Gastrocnemius medialis (tissue), 4 donors: ENCODE results near the gene ASS1. TPM values are rescaled to one million over a fixed set of nuclear protein-coding genes. Genes with fewer than 3 reads are reported as not detected.

ENCODE experiments used
- ATAC-seq, 2 donors: fragments of 150-250 bp; one replicate each; pipeline ENCODE4 v1.9.1; 2016
- DNase-seq, 2 donors: peaks; one replicate each; pipeline ENCODE4 v3.0.0-alpha.2; 2019
- H3K27ac ChIP-seq, 4 donors: fragments of 200-600 bp; sonication (generic); 1 replicate in 1 of 4; 2 replicates in 3 of 4; pipeline ENCODE4 v1.5.1; 2016 to 2018; ENCODE audit warnings: mild to moderate bottlenecking in 2 of 4, moderate library complexity in 1 of 4
- H3K27me3 ChIP-seq, 3 donors: fragments of 200-600 bp; sonication (generic) in 2 of 3; 1 replicate in 1 of 3; 2 replicates in 2 of 3; pipeline versions ENCODE4 v1.5.1 to v1.6.0; 2016 to 2019; ENCODE audit warnings: mild to moderate bottlenecking in 1 of 3, moderate library complexity in 1 of 3
- H3K36me3 ChIP-seq, 2 donors: fragments of 200-600 bp; sonication (generic) in 1 of 2; one replicate each; pipeline ENCODE4 v1.5.1; 2017 to 2018
- H3K4me1 ChIP-seq, 2 donors: fragments of 200-600 bp; sonication (generic) in 1 of 2; one replicate each; pipeline ENCODE4 v1.5.1; 2016 to 2017; ENCODE audit warnings: mild to moderate bottlenecking in 2 of 2
- H3K4me3 ChIP-seq, 4 donors: fragments of 200-600 bp; sonication (generic) in 3 of 4; 1 replicate in 1 of 4; 2 replicates in 3 of 4; pipeline ENCODE4 v1.5.1; 2016 to 2019; ENCODE audit warnings: mild to moderate bottlenecking in 2 of 4
- H3K9me3 ChIP-seq, 3 donors: fragments of 200-600 bp; sonication (generic) in 2 of 3; 1 replicate in 1 of 3; 2 replicates in 2 of 3; pipeline ENCODE4 v1.5.1; 2016 to 2019
- CTCF ChIP-seq, 5 experiments: fragments of 450-650 bp in 3 of 5; fragments of 200-600 bp in 2 of 5; sonication (generic) in 2 of 5; IDR thresholded peaks in 4 of 5; conservative IDR thresholded peaks in 1 of 5; 1 replicate in 4 of 5; 2 replicates in 1 of 5; pipeline ENCODE4 v1.5.1; 2016 to 2019; ENCODE audit warnings: antibody characterized with exemption in 5 of 5, mild to moderate bottlenecking in 3 of 5, moderate library complexity in 3 of 5
- POLR2A ChIP-seq, 2 donors: fragments of 450-650 bp; IDR thresholded peaks; one replicate each; pipeline ENCODE4 v1.6.1; 2017; ENCODE audit warnings: antibody characterized with exemption in 2 of 2, mild to moderate bottlenecking in 2 of 2, moderate library complexity in 2 of 2
- in situ Hi-C, 4 donors: fragments of 200-750 bp; cut with MboI; loops; one replicate each; pipeline versions ENCODE4 v1.15.0 to v1.8.0; 2017; ENCODE audit warnings: low sequenced_read_pairs in 4 of 4
- intact Hi-C: fragments of 100-400 bp; cut with DNase I; formaldehyde crosslinking; loops from one replicate; pipeline ENCODE4 v1.15.1; 2023; ENCODE audit warnings: low total_unique reads
- total RNA-seq, 4 donors: library from RNA; depleted of rRNA; stranded (reverse); fragments of >200 nt; gene quantifications; one replicate each; pipeline versions ENCODE4 v1.1.0 to v1.2.3, GENCODE V29; 2016

Gene ASS1
- total RNA-seq, 4 donors from 2014 or later = 44.5 to 83.4 (median 68.5) TPM

DNA sequence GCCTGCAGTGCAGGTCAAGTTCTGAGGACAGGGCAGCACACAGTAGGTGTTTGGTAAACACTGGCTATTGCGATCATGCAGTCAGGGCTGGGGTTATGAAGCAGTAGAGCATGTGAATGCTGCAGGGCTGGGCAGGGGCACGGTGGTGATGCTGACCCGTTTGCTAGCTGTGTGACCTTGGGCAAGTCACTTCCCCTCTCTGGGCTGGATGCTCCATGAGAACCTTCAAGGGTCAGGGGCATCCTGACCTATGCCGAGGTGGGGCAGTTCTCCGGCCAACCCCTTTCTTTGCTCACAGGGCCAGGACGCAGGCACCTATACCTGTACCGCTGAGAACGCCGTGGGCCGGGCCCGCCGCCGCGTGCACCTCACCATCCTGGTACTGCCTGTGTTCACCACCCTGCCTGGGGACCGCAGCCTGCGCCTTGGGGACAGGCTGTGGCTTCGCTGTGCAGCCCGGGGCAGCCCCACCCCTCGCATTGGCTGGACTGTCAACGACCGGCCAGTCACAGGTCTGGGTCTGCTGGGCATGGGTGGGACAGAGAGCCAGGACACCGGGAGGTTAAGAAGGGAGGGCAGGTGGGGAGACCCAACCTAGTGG is 39.0 kb upstream of the ASS1 start:
- DNase-seq (no peak), ATAC-seq (no peak)
- Histone ChIP-seq H3K4me3 (no peak overlapping the region), H3K27ac (no peak overlapping the region), H3K9me3 (no peaks in the 10 kb centered on the region), H3K27me3 (no peaks in the 10 kb centered on the region), H3K36me3 (no peaks in the 10 kb centered on the region), H3K4me1 (no peaks in the 10 kb centered on the region)
- in situ Hi-C loops (no loop called here), intact Hi-C loops (no loop called here)
- TF ChIP-seq POLR2A (IDR thresholded peaks at IDR 0.05) = no peak
- TF ChIP-seq CTCF (IDR thresholded peaks at IDR 0.05 in 4 of 5, conservative IDR thresholded peaks at IDR 0.05 in 1 of 5) = no peak

DNA sequence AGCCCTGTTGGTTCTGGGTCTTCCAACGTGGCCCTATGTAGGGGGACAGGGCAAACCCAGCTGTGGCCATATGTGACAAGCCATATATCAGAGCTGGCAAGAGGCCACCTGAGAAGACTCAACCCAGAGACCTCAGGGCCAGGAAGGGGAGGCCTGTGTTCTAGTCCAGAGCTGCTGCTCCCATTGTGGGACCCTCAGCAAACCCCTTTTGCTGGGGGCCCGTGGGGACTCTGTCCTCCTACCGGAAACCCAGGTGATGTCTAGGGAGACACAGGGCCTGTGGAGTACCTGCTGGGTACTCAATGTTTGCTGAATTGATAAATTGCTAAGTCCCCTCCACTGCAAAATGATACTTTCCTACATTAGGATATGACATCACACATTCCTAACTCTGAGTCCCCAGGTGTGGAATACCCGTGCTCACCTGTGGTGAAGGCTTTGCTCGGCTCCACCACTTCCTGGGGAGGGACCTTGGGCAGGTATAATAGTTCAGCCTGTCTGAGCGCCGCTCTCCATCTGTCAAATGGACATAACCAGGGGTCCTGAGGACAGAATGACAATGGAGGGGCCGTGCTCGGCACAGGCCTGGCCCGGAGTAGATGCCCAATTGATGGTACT is 38.4 kb upstream of the ASS1 start:
- intact Hi-C loops = no loop called here
- Histone ChIP-seq H3K4me3 (no peak overlapping the region), H3K9me3 (no peaks in the 10 kb centered on the region), H3K27me3 (no peaks in the 10 kb centered on the region), H3K27ac (no peak overlapping the region), H3K36me3 (no peaks in the 10 kb centered on the region), H3K4me1 (no peaks in the 10 kb centered on the region)
- no peak for TF ChIP-seq POLR2A (IDR thresholded peaks at IDR 0.05)
- no peak for TF ChIP-seq CTCF (IDR thresholded peaks at IDR 0.05 in 4 of 5, conservative IDR thresholded peaks at IDR 0.05 in 1 of 5)
- DNase-seq (no peak), ATAC-seq (no peak)
- in situ Hi-C loops = no loop called here

DNA sequence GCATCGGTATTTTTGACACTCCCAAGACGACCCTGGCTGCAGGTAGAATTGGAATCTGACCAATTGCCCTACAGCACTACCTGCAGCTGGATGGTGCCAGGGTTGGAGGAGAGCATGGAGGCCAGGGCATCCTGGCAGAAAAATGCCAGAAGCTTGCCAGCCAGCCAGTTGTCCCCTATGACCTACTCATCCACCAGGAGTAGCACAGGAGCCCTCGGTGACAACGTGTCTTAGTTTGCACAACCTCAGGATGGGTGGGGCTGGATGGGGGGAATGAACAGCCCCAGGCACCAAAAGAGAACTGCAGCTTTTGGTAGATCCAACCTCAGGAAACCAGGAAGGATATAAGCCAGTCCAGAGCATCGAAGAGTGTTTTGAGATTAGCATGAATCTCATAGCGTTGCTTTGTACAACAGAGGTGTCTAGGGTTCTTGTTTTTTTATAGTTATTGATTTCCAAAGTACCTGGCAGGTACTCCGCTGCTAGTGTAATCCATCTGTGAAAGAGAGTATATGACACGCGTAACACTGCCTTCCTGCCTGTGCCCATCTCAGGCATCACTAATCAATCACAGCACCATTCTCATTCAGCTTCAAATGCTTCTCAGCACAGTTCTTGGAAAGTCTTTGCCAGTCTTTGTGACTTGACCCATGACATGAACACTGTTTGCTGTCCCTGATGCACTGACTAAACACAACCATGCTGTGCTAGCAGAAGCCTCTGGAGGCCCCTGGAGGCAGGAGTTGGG is 36.7 kb upstream of the ASS1 start:
- H3K27me3 ChIP-seq = no peaks in the 10 kb centered on the region
- in situ Hi-C loops = no loop called here
- intact Hi-C loops = no loop called here
- no peaks in the 10 kb centered on the region for H3K9me3 ChIP-seq
- no peak overlapping the region for H3K4me3 ChIP-seq
- no peak for ATAC-seq
- no peak for TF ChIP-seq CTCF (IDR thresholded peaks at IDR 0.05 in 4 of 5, conservative IDR thresholded peaks at IDR 0.05 in 1 of 5)
- no peak for TF ChIP-seq POLR2A (IDR thresholded peaks at IDR 0.05)
- no peaks in the 10 kb centered on the region for H3K4me1 ChIP-seq
- H3K36me3 ChIP-seq = no peaks in the 10 kb centered on the region
- H3K27ac ChIP-seq = no peak overlapping the region
- no peak for DNase-seq

GRCh38 chr9:130408669-130409068 is 36.1 kb upstream of the ASS1 start:
- in situ Hi-C loops = no loop called here
- ATAC-seq = no peak

More at GRCh38 chr9:130408669-130409068, 36.1 kb upstream of the ASS1 start:
- H3K9me3 ChIP-seq = no peaks in the 10 kb centered on the region
- H3K27ac ChIP-seq = no peak overlapping the region
- H3K4me3 ChIP-seq = no peak overlapping the region
- TF ChIP-seq CTCF (IDR thresholded peaks at IDR 0.05 in 4 of 5, conservative IDR thresholded peaks at IDR 0.05 in 1 of 5) = no peak
- TF ChIP-seq POLR2A (IDR thresholded peaks at IDR 0.05) = no peak
- no peaks in the 10 kb centered on the region for H3K36me3 ChIP-seq
- intact Hi-C loops = no loop called here
- DNase-seq = no peak
- H3K27me3 ChIP-seq = no peaks in the 10 kb centered on the region
- H3K4me1 ChIP-seq = no peaks in the 10 kb centered on the region
